H9 (cell line): Measurements from ENCODE around the gene GALNT7. TPM values are rescaled to one million over a fixed set of nuclear protein-coding genes. Genes with fewer than 3 reads are reported as not detected.

ENCODE experiments used
- DNase-seq: peaks from one replicate; pipeline ENCODE4 v3.0.0-alpha.2; 2017
- H2AFZ ChIP-seq: one replicate; pipeline ENCODE4 v1.6.1; 2013; ENCODE audit warnings: mild to moderate bottlenecking, low read length, control low read depth, moderate library complexity
- H2AK5ac ChIP-seq: 2 replicates; pipeline ENCODE4 v1.6.1; 2013; ENCODE audit warnings: low read length, control low read depth, mixed read lengths; ENCODE audit not compliant: insufficient read length
- H2BK120ac ChIP-seq: one replicate; pipeline ENCODE4 v1.6.1; 2013; ENCODE audit warnings: low read depth, mild to moderate bottlenecking, low read length, control low read depth, inconsistent platforms; ENCODE audit not compliant: poor library complexity, severe bottlenecking
- H2BK12ac ChIP-seq: 2 replicates; pipeline ENCODE4 v1.6.1; 2013; ENCODE audit warnings: low read length, control low read depth, mixed read lengths, low read depth; ENCODE audit not compliant: insufficient read length
- H2BK15ac ChIP-seq: 2 replicates; pipeline ENCODE4 v1.6.1; 2013; ENCODE audit warnings: low read depth, low read length, control low read depth
- H2BK20ac ChIP-seq: one replicate; pipeline ENCODE4 v1.6.1; 2013; ENCODE audit warnings: low read depth, mild to moderate bottlenecking, low read length, control low read depth, inconsistent platforms; ENCODE audit not compliant: poor library complexity, severe bottlenecking
- H2BK5ac ChIP-seq: 2 replicates; pipeline ENCODE4 v1.6.1; 2013; ENCODE audit warnings: low read length, control low read depth, mixed read lengths; ENCODE audit not compliant: insufficient read length
- H3K14ac ChIP-seq: 2 replicates; pipeline ENCODE4 v1.6.1; 2013; ENCODE audit warnings: low read length, control low read depth; ENCODE audit not compliant: insufficient read depth
- H3K18ac ChIP-seq: 2 replicates; pipeline ENCODE4 v1.6.1; 2013; ENCODE audit warnings: low read depth, mild to moderate bottlenecking, mixed read lengths, low read length, control low read depth; ENCODE audit not compliant: insufficient read length
- H3K23ac ChIP-seq: 2 replicates; pipeline ENCODE4 v1.6.1; 2013; ENCODE audit warnings: low read length, control low read depth, mixed read lengths, low read depth; ENCODE audit not compliant: insufficient read length
- H3K23me2 ChIP-seq: 2 replicates; pipeline ENCODE4 v1.6.1; 2013; ENCODE audit warnings: low read depth, mild to moderate bottlenecking, mixed read lengths, low read length, control low read depth; ENCODE audit not compliant: insufficient read length, poor library complexity, severe bottlenecking
- H3K27ac ChIP-seq: 2 replicates; pipeline ENCODE4 v1.5.1; 2013; ENCODE audit warnings: low read length, control low read depth, mixed read lengths, low read depth; ENCODE audit not compliant: insufficient read length
- H3K27me3 ChIP-seq: 2 replicates; pipeline ENCODE4 v1.6.1; 2013; ENCODE audit warnings: low read length, control low read depth, inconsistent platforms; ENCODE audit not compliant: insufficient read depth
- H3K4ac ChIP-seq: 2 replicates; pipeline ENCODE4 v1.6.1; 2013; ENCODE audit warnings: low read depth, mild to moderate bottlenecking, control low read depth, inconsistent platforms, low read length, moderate library complexity
- H3K4me1 ChIP-seq: 2 replicates; pipeline ENCODE4 v1.6.1; 2013; ENCODE audit warnings: low read length, control low read depth, inconsistent platforms; ENCODE audit not compliant: insufficient read depth
- H3K4me2 ChIP-seq: 2 replicates; pipeline ENCODE4 v1.6.1; 2013; ENCODE audit warnings: low read length, control low read depth, mixed read lengths; ENCODE audit not compliant: insufficient read length, insufficient read depth
- H3K56ac ChIP-seq: 2 replicates; pipeline ENCODE4 v1.6.1; 2013; ENCODE audit warnings: low read depth, mild to moderate bottlenecking, mixed read lengths, low read length, control low read depth; ENCODE audit not compliant: insufficient read length
- H3K79me1 ChIP-seq: 2 replicates; pipeline ENCODE4 v1.6.1; 2013; ENCODE audit warnings: low read depth, mild to moderate bottlenecking, moderate library complexity, low read length, control low read depth, inconsistent platforms; ENCODE audit not compliant: insufficient read depth, poor library complexity, severe bottlenecking
- H3K79me2 ChIP-seq: 2 replicates; pipeline ENCODE4 v1.6.1; 2013; ENCODE audit warnings: low read length, control low read depth, inconsistent platforms; ENCODE audit not compliant: insufficient read depth
- H3K9ac ChIP-seq: 2 replicates; pipeline ENCODE4 v1.6.1; 2013; ENCODE audit warnings: low read length, control low read depth, mixed read lengths; ENCODE audit not compliant: insufficient read length; ENCODE audit errors: extremely low read depth
- H3K9me3 ChIP-seq: one replicate; pipeline ENCODE4 v1.6.1; 2013; ENCODE audit warnings: low read depth, low read length, inconsistent platforms; ENCODE audit not compliant: control insufficient read depth
- H3T11ph ChIP-seq: one replicate; pipeline ENCODE4 v1.6.1; 2013; ENCODE audit warnings: mild to moderate bottlenecking, low read length, control low read depth, inconsistent platforms
- H4K20me1 ChIP-seq: one replicate; pipeline ENCODE4 v1.6.1; 2013; ENCODE audit not compliant: control insufficient read depth, insufficient read length, insufficient read depth
- H4K5ac ChIP-seq: 2 replicates; pipeline ENCODE4 v1.6.1; 2013; ENCODE audit warnings: low read depth, mild to moderate bottlenecking, mixed read lengths, low read length, control low read depth; ENCODE audit not compliant: insufficient read length
- H4K8ac ChIP-seq: replicated peaks from 2 replicates; pipeline ENCODE4 v1.6.1; 2013; ENCODE audit warnings: low read length, control low read depth, mixed read lengths, low read depth; ENCODE audit not compliant: insufficient read length
- H4K91ac ChIP-seq: 2 replicates; pipeline ENCODE4 v1.6.1; 2013; ENCODE audit warnings: low read depth, mild to moderate bottlenecking, moderate library complexity, mixed read lengths, low read length, control low read depth; ENCODE audit not compliant: insufficient read length
- H3K27ac Mint-ChIP-seq, 3 experiments: 2 replicates in 2 of 3; 3 replicates in 1 of 3; pipeline ENCODE4 v1.8.0; 2020 to 2021; ENCODE audit warnings: mixed read lengths in 3 of 3, mild to moderate bottlenecking in 1 of 3, moderate library complexity in 1 of 3
- H3K27me3 Mint-ChIP-seq: 2 replicates; pipeline ENCODE4 v1.8.0; 2021; ENCODE audit warnings: low read depth, mild to moderate bottlenecking, moderate library complexity, mixed read lengths
- H3K36me3 Mint-ChIP-seq, 3 experiments: 2 replicates in 2 of 3; 3 replicates in 1 of 3; pipeline ENCODE4 v1.8.0; 2020 to 2021; ENCODE audit warnings: low read depth in 3 of 3, mixed read lengths in 3 of 3; ENCODE audit not compliant: insufficient read depth in 1 of 3
- H3K4me1 Mint-ChIP-seq, 2 experiments: 2 replicates each; pipeline ENCODE4 v1.8.0; 2020; ENCODE audit warnings: mixed read lengths in 2 of 2
- H3K4me3 Mint-ChIP-seq, 2 experiments: 2 replicates in 1 of 2; 3 replicates in 1 of 2; pipeline ENCODE4 v1.8.0; 2020 to 2021; ENCODE audit warnings: mild to moderate bottlenecking in 2 of 2, mixed read lengths in 2 of 2, moderate library complexity in 1 of 2
- H3K9me3 Mint-ChIP-seq, 2 experiments: 2 replicates in 1 of 2; 3 replicates in 1 of 2; pipeline ENCODE4 v1.8.0; 2020; ENCODE audit warnings: mild to moderate bottlenecking in 2 of 2, mixed read lengths in 2 of 2, moderate library complexity in 1 of 2
- CTCF ChIP-seq: fragments of 200-600 bp; sonication (generic); conservative IDR thresholded peaks from 3 replicates; pipeline ENCODE4 v1.8.0; 2021; ENCODE audit warnings: antibody characterized with exemption, mild to moderate bottlenecking
- WGBS: extraction: QIAGEN DNeasy Blood & Tissue Kit; methylation state at CpG from one replicate; pipeline ENCODE4 v1.1.7; 2013; ENCODE audit warnings: missing lambda C conversion rate, low lambda C conversion rate, mixed read lengths; ENCODE audit not compliant: insufficient read length; ENCODE audit errors: extremely low coverage; 5-methylcytosine and 5-hydroxymethylcytosine counted together
- total RNA-seq: library from RNA; stranded (reverse); gene quantifications from 2 replicates; pipeline ENCODE4 v1.2.1, GENCODE V29; 2021

The GALNT7 gene
- total RNA-seq, 1 experiment from 2014 or later, result 57.3 TPM

GRCh38 chr4:173314715-173315114 is 146.1 kb downstream of the GALNT7 start:
- peaks cover 2% of the 10 kb centered on the region; the same call in 1 of the 2 replicates for H3K4me1 ChIP-seq
- no peak overlapping the region for H2AFZ ChIP-seq
- H2BK15ac ChIP-seq, result no peak overlapping the region
- no CpG with 5 or more reads among the region's 3 CpGs for WGBS
- 0 out of 2 replicates have a peak, but pooled peaks cover 2% of the 10 kb centered on the region for H3K79me2 ChIP-seq
- H3K23ac ChIP-seq, result no peak overlapping the region
- Mint-ChIP-seq H3K27me3 (no peaks in the 10 kb centered on the region), H3K36me3 (peaks cover 16 to 26% (median 16%) of the 10 kb centered on the region in 3 experiments), H3K4me3 (no peak overlapping the region), H3K9me3 (no peaks in the 10 kb centered on the region), H3K4me1 (peaks cover 29 to 39% of the 10 kb centered on the region in 2 experiments), H3K27ac (no peak overlapping the region)
- no peak overlapping the region for H3K4ac ChIP-seq
- no peaks in the 10 kb centered on the region for H4K20me1 ChIP-seq
- H3K9ac ChIP-seq, result no peak overlapping the region
- no peaks in the 10 kb centered on the region for H3K23me2 ChIP-seq
- no peak overlapping the region for H4K91ac ChIP-seq
- H3K9me3 ChIP-seq, result no peaks in the 10 kb centered on the region
- H2AK5ac ChIP-seq, result no peak overlapping the region
- no peak overlapping the region for H2BK20ac ChIP-seq
- no peak overlapping the region for H4K8ac ChIP-seq
- no peak overlapping the region for H3K4me2 ChIP-seq
- no peak overlapping the region for H3K18ac ChIP-seq
- TF ChIP-seq CTCF, result no peak
- H3T11ph ChIP-seq, result no peak overlapping the region
- no peak overlapping the region for H3K14ac ChIP-seq
- no peaks in the 10 kb centered on the region for H3K27me3 ChIP-seq
- H3K79me1 ChIP-seq, result no peaks in the 10 kb centered on the region
- H2BK5ac ChIP-seq, result no peak overlapping the region
- no peak overlapping the region for H3K27ac ChIP-seq
- no peak overlapping the region for H4K5ac ChIP-seq
- H3K56ac ChIP-seq, result no peak overlapping the region
- no peak overlapping the region for H2BK12ac ChIP-seq
- DNase-seq, result no peak
- no peak overlapping the region for H2BK120ac ChIP-seq
